GM13977 (cell line): ENCODE measurements around the gene SEC14L3.

Experiments used
- DNase-seq: peaks from one replicate; pipeline ENCODE4 v3.0.0; 2012; ENCODE audit warnings: low spot score
- in situ Hi-C: fragments of 300-500 bp; cut with MboI; formaldehyde crosslinking; loops from one replicate; pipeline ENCODE4 v1.12.0; 2022; ENCODE audit warnings: low sequenced_read_pairs, low pct_unique_long_range_greater_than_20kb, mixed read lengths, inconsistent platforms; ENCODE audit not compliant: unreplicated experiment
- TF ChIP-seq, protein P1 (sequence below): IDR thresholded peaks from 2 replicates; pipeline ENCODE4 v1.5.1; 2012; ENCODE audit warnings: mild to moderate bottlenecking, control low read depth; ENCODE audit not compliant: insufficient read depth; ENCODE audit errors: extremely low read depth, missing control alignments

The SEC14L3 gene

DNA sequence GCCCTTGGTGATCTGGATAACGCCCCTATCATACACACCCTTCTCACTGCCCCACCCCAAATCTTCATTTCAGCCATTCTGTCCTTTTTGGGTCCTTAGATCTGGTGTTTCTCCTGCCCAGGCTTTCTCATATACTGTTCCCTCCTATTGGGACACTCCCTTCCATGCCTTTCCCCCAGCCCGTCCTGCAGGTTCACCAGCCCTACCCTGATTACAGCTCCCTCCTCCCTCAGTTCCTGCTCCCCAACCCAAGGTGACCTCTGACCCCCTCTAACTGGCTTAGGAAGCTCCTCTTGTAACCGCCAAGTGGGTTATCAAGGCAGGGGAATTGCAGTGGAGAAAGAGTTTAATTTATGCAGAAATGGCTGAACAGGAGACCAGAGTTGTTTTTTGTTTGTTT lies 33.3 kb downstream of the SEC14L3 start:
- TF ChIP-seq, protein P1, sequence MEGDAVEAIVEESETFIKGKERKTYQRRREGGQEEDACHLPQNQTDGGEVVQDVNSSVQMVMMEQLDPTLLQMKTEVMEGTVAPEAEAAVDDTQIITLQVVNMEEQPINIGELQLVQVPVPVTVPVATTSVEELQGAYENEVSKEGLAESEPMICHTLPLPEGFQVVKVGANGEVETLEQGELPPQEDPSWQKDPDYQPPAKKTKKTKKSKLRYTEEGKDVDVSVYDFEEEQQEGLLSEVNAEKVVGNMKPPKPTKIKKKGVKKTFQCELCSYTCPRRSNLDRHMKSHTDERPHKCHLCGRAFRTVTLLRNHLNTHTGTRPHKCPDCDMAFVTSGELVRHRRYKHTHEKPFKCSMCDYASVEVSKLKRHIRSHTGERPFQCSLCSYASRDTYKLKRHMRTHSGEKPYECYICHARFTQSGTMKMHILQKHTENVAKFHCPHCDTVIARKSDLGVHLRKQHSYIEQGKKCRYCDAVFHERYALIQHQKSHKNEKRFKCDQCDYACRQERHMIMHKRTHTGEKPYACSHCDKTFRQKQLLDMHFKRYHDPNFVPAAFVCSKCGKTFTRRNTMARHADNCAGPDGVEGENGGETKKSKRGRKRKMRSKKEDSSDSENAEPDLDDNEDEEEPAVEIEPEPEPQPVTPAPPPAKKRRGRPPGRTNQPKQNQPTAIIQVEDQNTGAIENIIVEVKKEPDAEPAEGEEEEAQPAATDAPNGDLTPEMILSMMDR = no peak
- DNase-seq = no peak
- in situ Hi-C loops = no loop called here

- in situ Hi-C loops = no loop called here
- TF ChIP-seq, protein P1 = no peak
- DNase-seq = peak; percentile 4
Observed at GRCh38 chr22:30436196-30436595, 35.6 kb downstream of the SEC14L3 start.

DNA sequence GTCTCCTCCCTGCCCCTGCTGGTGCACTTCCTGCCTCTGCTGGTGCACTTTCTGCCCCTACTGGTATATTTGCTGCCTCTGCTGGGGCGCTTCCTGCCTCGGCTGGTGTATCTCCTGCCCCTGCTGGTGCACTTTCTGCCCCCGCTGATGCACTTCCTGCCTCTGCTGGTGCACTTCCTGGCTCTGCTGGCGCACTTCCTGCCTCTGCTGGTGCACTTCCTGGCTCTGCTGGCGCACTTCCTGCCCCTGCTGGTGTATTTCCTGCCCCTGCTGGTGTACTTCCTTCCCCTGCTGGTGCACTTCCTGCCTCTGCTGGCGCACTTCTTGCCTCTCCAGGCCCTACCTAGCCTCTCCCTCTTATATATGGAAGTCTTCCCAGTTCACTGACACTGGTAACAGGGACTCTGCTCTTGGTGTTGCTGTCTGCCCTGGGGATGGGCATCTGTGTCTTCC lies 36.1 kb downstream of the SEC14L3 start:
- in situ Hi-C loops = no loop called here
- DNase-seq = peak; percentile 24
- TF ChIP-seq, protein P1 = no peak

DNA sequence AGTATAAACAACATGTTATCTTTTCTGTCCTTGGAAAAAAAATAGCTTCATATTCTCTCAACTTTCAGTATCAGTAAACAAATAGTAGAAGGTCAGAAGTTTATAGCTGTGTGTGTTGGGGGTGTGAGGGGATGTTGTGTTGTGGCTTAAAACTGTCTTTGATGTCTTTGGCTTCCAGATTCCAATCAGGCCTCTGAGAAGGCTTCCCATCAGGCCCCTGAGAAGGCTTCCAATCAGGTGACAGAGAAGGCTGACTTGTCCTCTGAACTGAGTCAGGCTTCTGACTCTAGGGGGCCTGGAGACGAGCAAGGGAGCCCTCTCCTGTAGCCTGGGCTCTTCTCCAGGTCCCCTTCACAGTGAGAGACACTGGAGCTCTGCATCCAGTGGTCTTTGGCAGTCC lies 37.0 kb downstream of the SEC14L3 start:
- no peak for DNase-seq
- TF ChIP-seq, protein P1 = no peak
- in situ Hi-C loops = no loop called here

DNA sequence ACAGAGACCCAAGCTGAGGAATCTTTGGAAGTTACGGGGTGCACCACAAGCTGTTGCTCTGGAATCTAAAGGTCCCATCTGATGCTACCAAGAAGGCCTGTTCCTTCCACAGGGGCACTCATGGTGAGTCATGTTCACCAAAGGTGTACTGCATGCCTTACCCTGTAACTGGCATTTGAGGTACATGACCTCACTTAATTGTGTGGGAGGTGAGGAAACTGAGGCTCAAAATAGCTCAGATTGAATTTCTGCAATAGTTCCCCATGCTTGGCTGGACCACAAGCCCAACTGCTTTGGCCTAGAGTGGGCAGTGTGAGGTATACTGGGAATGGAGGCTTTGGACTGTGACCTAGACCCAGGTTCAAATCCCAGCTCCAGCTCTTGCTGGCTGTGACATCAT lies 38.0 kb downstream of the SEC14L3 start:
- in situ Hi-C loops = no loop called here
- TF ChIP-seq, protein P1 = no peak
- no peak for DNase-seq

GRCh38 chr22:30433227-30433626 lies 38.6 kb downstream of the SEC14L3 start:
- TF ChIP-seq, protein P1 = no peak
- DNase-seq = no peak
- in situ Hi-C loops = no loop called here

DNA sequence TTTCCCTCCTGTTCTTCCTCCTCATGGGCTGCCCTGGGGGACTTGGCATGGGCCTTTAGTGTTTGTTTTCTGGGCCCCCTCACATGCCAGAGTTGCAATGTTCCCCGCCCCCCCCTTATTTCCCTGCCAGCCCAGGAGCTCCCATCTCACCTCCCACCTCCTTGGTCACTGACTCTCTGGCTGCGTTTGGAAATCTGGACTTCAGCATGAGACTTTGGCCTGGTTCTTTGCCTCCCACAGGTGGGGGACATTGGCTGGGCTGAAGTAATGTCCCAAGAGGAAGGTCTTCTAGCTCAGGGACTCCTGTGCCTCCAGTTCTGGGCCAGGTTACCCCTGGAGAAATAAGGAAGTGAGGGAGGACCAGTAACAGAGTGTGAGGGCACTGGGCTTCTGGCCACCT lies 39.3 kb downstream of the SEC14L3 start:
- in situ Hi-C loops = no loop called here

More for the DNA sequence above, 39.3 kb downstream of the SEC14L3 start:
- no peak for DNase-seq
- TF ChIP-seq, protein P1 = no peak
